ENCODE results near the gene PTPN6. TPM values are rescaled to one million over a fixed set of nuclear protein-coding genes. Genes with fewer than 3 reads are reported as not detected.

Gene PTPN6
- total and polyA plus RNA-seq, 2 of the 13 experiments (the other 11 are each of a cell fraction or from before 2014, with no cell fraction given), result 10.5 to 10.6 TPM

- TF ChIP-seq ZFP37 (CRISPR knock-in tag; IDR thresholded peaks at IDR 0.05; ENCODE audit: borderline replicate concordance), result 0 out of 2 replicates have a peak, but pooled peaks have one; percentile 32
- peak; percentile 20 for TF ChIP-seq MED8 (CRISPR knock-in tag; IDR thresholded peaks at IDR 0.05; ENCODE audit: insufficient replicate concordance)
- no peak for TF ChIP-seq SP1 (IDR thresholded peaks at IDR 0.05)
- TF ChIP-seq SP1 (CRISPR knock-in tag; IDR thresholded peaks at IDR 0.05), result 0 out of 2 replicates have a peak, but pooled peaks have one; percentile 15
- TF ChIP-seq RXRB (CRISPR knock-in tag; IDR thresholded peaks at IDR 0.05; ENCODE audit: borderline replicate concordance), result no peak
- no peak for TF ChIP-seq DBP (CRISPR knock-in tag; IDR thresholded peaks at IDR 0.05; ENCODE audit: not compliant biosample characterization)
- TF ChIP-seq TCF7 (IDR thresholded peaks at IDR 0.05; ENCODE audit: low read depth), result no peak
- no peak for TF ChIP-seq ZNF772 (CRISPR knock-in tag; IDR thresholded peaks at IDR 0.05)
- TF ChIP-seq RARG (CRISPR knock-in tag; IDR thresholded peaks at IDR 0.05; ENCODE audit: low read depth), result no peak
- TF ChIP-seq NPAS2 (CRISPR knock-in tag; IDR thresholded peaks at IDR 0.05; ENCODE audit: borderline replicate concordance), result no peak
- no peak for TF ChIP-seq CCDC6 (CRISPR knock-in tag; IDR thresholded peaks at IDR 0.05)
- TF ChIP-seq, protein P1, sequence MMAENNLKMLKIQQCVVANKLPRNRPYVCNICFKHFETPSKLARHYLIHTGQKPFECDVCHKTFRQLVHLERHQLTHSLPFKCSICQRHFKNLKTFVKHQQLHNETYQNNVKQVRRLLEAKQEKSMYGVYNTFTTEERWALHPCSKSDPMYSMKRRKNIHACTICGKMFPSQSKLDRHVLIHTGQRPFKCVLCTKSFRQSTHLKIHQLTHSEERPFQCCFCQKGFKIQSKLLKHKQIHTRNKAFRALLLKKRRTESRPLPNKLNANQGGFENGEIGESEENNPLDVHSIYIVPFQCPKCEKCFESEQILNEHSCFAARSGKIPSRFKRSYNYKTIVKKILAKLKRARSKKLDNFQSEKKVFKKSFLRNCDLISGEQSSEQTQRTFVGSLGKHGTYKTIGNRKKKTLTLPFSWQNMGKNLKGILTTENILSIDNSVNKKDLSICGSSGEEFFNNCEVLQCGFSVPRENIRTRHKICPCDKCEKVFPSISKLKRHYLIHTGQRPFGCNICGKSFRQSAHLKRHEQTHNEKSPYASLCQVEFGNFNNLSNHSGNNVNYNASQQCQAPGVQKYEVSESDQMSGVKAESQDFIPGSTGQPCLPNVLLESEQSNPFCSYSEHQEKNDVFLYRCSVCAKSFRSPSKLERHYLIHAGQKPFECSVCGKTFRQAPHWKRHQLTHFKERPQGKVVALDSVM (CRISPR knock-in tag; IDR thresholded peaks at IDR 0.05), result no peak
- no peak for TF ChIP-seq SNAPC5 (CRISPR knock-in tag; IDR thresholded peaks at IDR 0.05; ENCODE audit: borderline replicate concordance)
- peak; percentile 42; the same call in 1 of the 2 replicates for TF ChIP-seq GATAD2A (CRISPR knock-in tag; IDR thresholded peaks at IDR 0.05)
- no peak for TF ChIP-seq SYNCRIP (IDR thresholded peaks at IDR 0.05; ENCODE audit: insufficient read depth, low read depth, low read length)
- no peak for TF ChIP-seq RCOR2 (CRISPR knock-in tag; IDR thresholded peaks at IDR 0.05)
- TF ChIP-seq, protein P2, sequence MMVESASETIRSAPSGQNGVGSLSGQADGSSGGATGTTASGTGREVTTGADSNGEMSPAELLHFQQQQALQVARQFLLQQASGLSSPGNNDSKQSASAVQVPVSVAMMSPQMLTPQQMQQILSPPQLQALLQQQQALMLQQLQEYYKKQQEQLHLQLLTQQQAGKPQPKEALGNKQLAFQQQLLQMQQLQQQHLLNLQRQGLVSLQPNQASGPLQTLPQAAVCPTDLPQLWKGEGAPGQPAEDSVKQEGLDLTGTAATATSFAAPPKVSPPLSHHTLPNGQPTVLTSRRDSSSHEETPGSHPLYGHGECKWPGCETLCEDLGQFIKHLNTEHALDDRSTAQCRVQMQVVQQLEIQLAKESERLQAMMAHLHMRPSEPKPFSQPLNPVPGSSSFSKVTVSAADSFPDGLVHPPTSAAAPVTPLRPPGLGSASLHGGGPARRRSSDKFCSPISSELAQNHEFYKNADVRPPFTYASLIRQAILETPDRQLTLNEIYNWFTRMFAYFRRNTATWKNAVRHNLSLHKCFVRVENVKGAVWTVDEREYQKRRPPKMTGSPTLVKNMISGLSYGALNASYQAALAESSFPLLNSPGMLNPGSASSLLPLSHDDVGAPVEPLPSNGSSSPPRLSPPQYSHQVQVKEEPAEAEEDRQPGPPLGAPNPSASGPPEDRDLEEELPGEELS (CRISPR knock-in tag; IDR thresholded peaks at IDR 0.05), result no peak
- TF ChIP-seq SRSF1 (optimal IDR thresholded peaks at IDR 0.05; ENCODE audit: low read depth, low read length), result no peak
- TF ChIP-seq, protein P3, sequence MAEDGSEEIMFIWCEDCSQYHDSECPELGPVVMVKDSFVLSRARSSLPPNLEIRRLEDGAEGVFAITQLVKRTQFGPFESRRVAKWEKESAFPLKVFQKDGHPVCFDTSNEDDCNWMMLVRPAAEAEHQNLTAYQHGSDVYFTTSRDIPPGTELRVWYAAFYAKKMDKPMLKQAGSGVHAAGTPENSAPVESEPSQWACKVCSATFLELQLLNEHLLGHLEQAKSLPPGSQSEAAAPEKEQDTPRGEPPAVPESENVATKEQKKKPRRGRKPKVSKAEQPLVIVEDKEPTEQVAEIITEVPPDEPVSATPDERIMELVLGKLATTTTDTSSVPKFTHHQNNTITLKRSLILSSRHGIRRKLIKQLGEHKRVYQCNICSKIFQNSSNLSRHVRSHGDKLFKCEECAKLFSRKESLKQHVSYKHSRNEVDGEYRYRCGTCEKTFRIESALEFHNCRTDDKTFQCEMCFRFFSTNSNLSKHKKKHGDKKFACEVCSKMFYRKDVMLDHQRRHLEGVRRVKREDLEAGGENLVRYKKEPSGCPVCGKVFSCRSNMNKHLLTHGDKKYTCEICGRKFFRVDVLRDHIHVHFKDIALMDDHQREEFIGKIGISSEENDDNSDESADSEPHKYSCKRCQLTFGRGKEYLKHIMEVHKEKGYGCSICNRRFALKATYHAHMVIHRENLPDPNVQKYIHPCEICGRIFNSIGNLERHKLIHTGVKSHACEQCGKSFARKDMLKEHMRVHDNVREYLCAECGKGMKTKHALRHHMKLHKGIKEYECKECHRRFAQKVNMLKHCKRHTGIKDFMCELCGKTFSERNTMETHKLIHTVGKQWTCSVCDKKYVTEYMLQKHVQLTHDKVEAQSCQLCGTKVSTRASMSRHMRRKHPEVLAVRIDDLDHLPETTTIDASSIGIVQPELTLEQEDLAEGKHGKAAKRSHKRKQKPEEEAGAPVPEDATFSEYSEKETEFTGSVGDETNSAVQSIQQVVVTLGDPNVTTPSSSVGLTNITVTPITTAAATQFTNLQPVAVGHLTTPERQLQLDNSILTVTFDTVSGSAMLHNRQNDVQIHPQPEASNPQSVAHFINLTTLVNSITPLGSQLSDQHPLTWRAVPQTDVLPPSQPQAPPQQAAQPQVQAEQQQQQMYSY (CRISPR knock-in tag; IDR thresholded peaks at IDR 0.05), result no peak
- TF ChIP-seq NAIF1 (CRISPR knock-in tag; IDR thresholded peaks at IDR 0.05; ENCODE audit: borderline replicate concordance), result no peak
Observed at GRCh38 chr12:6961695-6962284, 10.6 kb downstream of the PTPN6 start (continued).
